Measurements from ENCODE around the gene HAPSTR1.

DNA sequence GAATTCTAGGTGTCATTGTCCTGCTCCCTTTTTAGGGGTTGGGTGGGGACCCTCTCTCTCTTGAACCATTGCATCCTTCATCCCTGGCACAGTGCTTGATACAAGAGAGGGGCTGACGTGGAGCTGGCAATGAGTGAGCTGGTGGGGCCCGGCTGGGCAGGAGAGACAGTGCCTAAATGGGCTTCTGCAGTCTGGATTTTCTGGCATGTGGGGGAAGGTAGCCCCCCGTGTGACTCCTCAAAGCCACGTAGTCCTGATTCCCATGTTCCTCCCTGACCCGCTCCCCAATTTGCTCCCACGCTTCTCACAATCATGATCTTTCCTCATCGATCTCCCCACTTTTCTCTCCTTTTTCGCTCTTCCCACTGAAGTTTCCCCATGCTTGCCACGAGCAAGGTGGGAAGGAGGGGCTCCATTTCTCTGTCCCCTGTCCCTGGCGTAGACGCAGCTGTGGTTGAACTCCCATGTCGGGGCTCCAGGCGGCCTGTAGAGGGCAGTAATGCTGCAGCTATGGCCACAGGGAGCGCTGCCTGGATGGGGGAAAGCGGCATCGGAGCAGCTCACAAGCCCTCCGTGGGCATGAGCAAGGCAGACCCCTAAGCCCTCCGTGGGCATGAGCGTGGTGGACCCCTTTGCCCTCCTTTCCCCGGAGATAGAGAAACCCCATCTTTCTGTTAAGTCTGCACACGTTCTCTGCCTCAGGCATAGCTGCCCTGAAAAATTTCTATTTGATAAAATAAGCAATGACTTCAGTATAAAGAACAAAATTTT, 47.5 kb downstream of the HAPSTR1 start:
- TF ChIP-seq, protein P1, sequence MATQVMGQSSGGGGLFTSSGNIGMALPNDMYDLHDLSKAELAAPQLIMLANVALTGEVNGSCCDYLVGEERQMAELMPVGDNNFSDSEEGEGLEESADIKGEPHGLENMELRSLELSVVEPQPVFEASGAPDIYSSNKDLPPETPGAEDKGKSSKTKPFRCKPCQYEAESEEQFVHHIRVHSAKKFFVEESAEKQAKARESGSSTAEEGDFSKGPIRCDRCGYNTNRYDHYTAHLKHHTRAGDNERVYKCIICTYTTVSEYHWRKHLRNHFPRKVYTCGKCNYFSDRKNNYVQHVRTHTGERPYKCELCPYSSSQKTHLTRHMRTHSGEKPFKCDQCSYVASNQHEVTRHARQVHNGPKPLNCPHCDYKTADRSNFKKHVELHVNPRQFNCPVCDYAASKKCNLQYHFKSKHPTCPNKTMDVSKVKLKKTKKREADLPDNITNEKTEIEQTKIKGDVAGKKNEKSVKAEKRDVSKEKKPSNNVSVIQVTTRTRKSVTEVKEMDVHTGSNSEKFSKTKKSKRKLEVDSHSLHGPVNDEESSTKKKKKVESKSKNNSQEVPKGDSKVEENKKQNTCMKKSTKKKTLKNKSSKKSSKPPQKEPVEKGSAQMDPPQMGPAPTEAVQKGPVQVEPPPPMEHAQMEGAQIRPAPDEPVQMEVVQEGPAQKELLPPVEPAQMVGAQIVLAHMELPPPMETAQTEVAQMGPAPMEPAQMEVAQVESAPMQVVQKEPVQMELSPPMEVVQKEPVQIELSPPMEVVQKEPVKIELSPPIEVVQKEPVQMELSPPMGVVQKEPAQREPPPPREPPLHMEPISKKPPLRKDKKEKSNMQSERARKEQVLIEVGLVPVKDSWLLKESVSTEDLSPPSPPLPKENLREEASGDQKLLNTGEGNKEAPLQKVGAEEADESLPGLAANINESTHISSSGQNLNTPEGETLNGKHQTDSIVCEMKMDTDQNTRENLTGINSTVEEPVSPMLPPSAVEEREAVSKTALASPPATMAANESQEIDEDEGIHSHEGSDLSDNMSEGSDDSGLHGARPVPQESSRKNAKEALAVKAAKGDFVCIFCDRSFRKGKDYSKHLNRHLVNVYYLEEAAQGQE (IDR thresholded peaks at IDR 0.05; ENCODE audit: insufficient read depth in 1 of 2, low read depth in 2 of 2, low read length in 1 of 2), result no peak
- TF ChIP-seq, protein P2, sequence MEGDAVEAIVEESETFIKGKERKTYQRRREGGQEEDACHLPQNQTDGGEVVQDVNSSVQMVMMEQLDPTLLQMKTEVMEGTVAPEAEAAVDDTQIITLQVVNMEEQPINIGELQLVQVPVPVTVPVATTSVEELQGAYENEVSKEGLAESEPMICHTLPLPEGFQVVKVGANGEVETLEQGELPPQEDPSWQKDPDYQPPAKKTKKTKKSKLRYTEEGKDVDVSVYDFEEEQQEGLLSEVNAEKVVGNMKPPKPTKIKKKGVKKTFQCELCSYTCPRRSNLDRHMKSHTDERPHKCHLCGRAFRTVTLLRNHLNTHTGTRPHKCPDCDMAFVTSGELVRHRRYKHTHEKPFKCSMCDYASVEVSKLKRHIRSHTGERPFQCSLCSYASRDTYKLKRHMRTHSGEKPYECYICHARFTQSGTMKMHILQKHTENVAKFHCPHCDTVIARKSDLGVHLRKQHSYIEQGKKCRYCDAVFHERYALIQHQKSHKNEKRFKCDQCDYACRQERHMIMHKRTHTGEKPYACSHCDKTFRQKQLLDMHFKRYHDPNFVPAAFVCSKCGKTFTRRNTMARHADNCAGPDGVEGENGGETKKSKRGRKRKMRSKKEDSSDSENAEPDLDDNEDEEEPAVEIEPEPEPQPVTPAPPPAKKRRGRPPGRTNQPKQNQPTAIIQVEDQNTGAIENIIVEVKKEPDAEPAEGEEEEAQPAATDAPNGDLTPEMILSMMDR (IDR thresholded peaks at IDR 0.05), result peak; percentile 97
- TF ChIP-seq SIN3A (IDR thresholded peaks at IDR 0.05; ENCODE audit: borderline replicate concordance, insufficient read depth, low read depth, low read length), result no peak
- TF ChIP-seq POLR2AphosphoS5 (IDR thresholded peaks at IDR 0.05; ENCODE audit: low read depth, low read length), result no peak
- no peak for TF ChIP-seq TCF7L2 (IDR thresholded peaks at IDR 0.05; ENCODE audit: low read depth, low read length)

Measured in Panc1 (cell line).